Testis (tissue), 2 donors: Measurements from ENCODE around the gene ATP5PD.

ENCODE experiments used
- CTCF ChIP-seq, 3 experiments: fragments of 450-650 bp in 2 of 3; fragments of 200-600 bp in 1 of 3; sonication (generic) in 1 of 3; IDR thresholded peaks; one replicate each; pipeline ENCODE4 v1.5.1; 2016 to 2019; ENCODE audit warnings: antibody characterized with exemption in 3 of 3, mild to moderate bottlenecking in 2 of 3, moderate library complexity in 1 of 3
- POLR2A ChIP-seq: fragments of 450-650 bp; IDR thresholded peaks from one replicate; pipeline ENCODE4 v1.6.1; 2017; ENCODE audit warnings: antibody characterized with exemption, mild to moderate bottlenecking, moderate library complexity

- TF ChIP-seq CTCF (IDR thresholded peaks at IDR 0.05), result no peak
- TF ChIP-seq POLR2A, result no peak
Measured at GRCh38 chr17:75078284-75079022, 31.7 kb upstream of the ATP5PD start.
